ENCODE data around the gene ATP10B.

DNA sequence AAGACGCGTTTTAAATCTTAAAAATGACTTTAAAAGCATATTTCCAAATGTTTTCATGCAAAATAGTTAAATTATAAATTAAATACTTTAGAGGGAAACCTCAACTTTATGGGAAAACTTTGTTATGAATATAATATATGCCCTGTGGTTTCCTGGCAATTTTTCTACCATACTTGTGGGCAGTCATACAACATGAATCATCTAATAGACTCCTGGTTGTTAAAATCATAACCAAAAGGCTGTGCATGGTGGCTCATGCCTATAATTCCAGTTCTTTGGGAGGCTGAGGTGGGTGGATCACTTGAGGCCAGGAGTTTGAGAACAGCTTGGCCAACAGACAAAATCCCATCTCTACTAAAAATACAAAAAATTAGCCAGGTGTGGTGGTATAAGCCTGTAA lies 18.2 kb downstream of the ATP10B start:
- TF ChIP-seq, protein P1, sequence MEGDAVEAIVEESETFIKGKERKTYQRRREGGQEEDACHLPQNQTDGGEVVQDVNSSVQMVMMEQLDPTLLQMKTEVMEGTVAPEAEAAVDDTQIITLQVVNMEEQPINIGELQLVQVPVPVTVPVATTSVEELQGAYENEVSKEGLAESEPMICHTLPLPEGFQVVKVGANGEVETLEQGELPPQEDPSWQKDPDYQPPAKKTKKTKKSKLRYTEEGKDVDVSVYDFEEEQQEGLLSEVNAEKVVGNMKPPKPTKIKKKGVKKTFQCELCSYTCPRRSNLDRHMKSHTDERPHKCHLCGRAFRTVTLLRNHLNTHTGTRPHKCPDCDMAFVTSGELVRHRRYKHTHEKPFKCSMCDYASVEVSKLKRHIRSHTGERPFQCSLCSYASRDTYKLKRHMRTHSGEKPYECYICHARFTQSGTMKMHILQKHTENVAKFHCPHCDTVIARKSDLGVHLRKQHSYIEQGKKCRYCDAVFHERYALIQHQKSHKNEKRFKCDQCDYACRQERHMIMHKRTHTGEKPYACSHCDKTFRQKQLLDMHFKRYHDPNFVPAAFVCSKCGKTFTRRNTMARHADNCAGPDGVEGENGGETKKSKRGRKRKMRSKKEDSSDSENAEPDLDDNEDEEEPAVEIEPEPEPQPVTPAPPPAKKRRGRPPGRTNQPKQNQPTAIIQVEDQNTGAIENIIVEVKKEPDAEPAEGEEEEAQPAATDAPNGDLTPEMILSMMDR (IDR thresholded peaks at IDR 0.05): no peak
- TF ChIP-seq POLR2A (IDR thresholded peaks at IDR 0.05): no peak

All from vagina (tissue), 2 donors.